Measurements from ENCODE around the gene TBX5. TPM values are rescaled to one million over a fixed set of nuclear protein-coding genes. Genes with fewer than 3 reads are reported as not detected.
A peak's percentile ranks its signal among the peaks of the same experiment; 100 is the strongest.

The TBX5 gene
- polyA plus RNA-seq, 3 donors = not detected

GRCh38 chr12:114444422-114445279 lies 38.7 kb upstream of the TBX5 start:
- Histone ChIP-seq H3K4me3 (replicated peaks in 1 of 3; ENCODE audit: low read depth in 2 of 3, low read length in 3 of 3) (no peak overlapping the region), H3K36me3 (replicated peaks in 1 of 2; ENCODE audit: control insufficient read depth in 1 of 2, insufficient read depth in 2 of 2, low read length in 2 of 2) (no peaks in the 10 kb centered on the region), H3K79me2 (ENCODE audit: insufficient read depth, low read length) (no peaks in the 10 kb centered on the region), H3K27ac (ENCODE audit: low read depth in 1 of 2, low read length in 2 of 2) (no peak overlapping the region), H2AFZ (ENCODE audit: insufficient read depth, low read depth, low read length, poor library complexity, severe bottlenecking) (no peak overlapping the region), H3K9ac (ENCODE audit: insufficient read depth, low read length, poor library complexity, severe bottlenecking) (no peak overlapping the region), H4K20me1 (ENCODE audit: insufficient read depth, low read length) (no peaks in the 10 kb centered on the region), H3K9me3 (replicated peaks in 1 of 2; ENCODE audit: control insufficient read depth in 1 of 2, insufficient read depth in 1 of 2, low read length in 2 of 2) (peaks cover 0 to 55% of the 10 kb centered on the region in 2 donors), H3K4me2 (replicated peaks; ENCODE audit: extremely low read depth, low read length, poor library complexity, severe bottlenecking) (no peak overlapping the region), H3K27me3 (ENCODE audit: control insufficient read depth in 2 of 2, insufficient read depth in 2 of 2, low read length in 2 of 2) (peaks cover 79 to 99% of the 10 kb centered on the region in 2 donors), H3K4me1 (ENCODE audit: control insufficient read depth in 1 of 2, insufficient read depth in 2 of 2, low read length in 2 of 2) (no peaks in the 10 kb centered on the region)
- H3K9me3 Mint-ChIP-seq = peaks cover 0 to 14% (median 4%) of the 10 kb centered on the region in 7 donors
- peak overlapping the region in 1 of 2 donors; percentile 71 for H3K4me3 Mint-ChIP-seq
- no peaks in the 10 kb centered on the region for H3K36me3 Mint-ChIP-seq
- no peak for TF ChIP-seq CTCF (IDR thresholded peaks at IDR 0.05)
- DNase-seq = no peak
- intact Hi-C loops (cut with micrococcal nuclease) = no loop called here
- 5% methylated on average over 32 of the region's 44 CpGs for WGBS (ENCODE audit: insufficient coverage)
- H3K4me1 Mint-ChIP-seq = no peaks in the 10 kb centered on the region
- H3K27ac Mint-ChIP-seq = no peak overlapping the region
- peaks cover 98 to 99% (median 98%) of the 10 kb centered on the region in 3 donors for H3K27me3 Mint-ChIP-seq (ENCODE audit: low read depth in 3 of 3)

- no peaks in the 10 kb centered on the region for H3K4me1 Mint-ChIP-seq
- DNase-seq = no peak
- H3K4me3 ChIP-seq (replicated peaks in 1 of 3; ENCODE audit: low read depth in 2 of 3, low read length in 3 of 3) = no peak overlapping the region
- peaks cover 96 to 99% (median 97%) of the 10 kb centered on the region in 3 donors for H3K27me3 Mint-ChIP-seq (ENCODE audit: low read depth in 3 of 3)
- no peaks in the 10 kb centered on the region for H4K20me1 ChIP-seq (ENCODE audit: insufficient read depth, low read length)
- peaks cover 0 to 49% of the 10 kb centered on the region in 2 donors for H3K9me3 ChIP-seq (replicated peaks in 1 of 2; ENCODE audit: control insufficient read depth in 1 of 2, insufficient read depth in 1 of 2, low read length in 2 of 2)
- H3K4me3 Mint-ChIP-seq = peak overlapping the region in 1 of 2 donors; percentile 71
- WGBS (ENCODE audit: insufficient coverage) = 3% methylated on average over 49 of the region's 53 CpGs
- no peaks in the 10 kb centered on the region for H3K36me3 Mint-ChIP-seq
- H3K4me2 ChIP-seq (replicated peaks; ENCODE audit: extremely low read depth, low read length, poor library complexity, severe bottlenecking) = no peak overlapping the region
- intact Hi-C loops (cut with micrococcal nuclease) = no loop called here
- no peak overlapping the region for H3K9ac ChIP-seq (ENCODE audit: insufficient read depth, low read length, poor library complexity, severe bottlenecking)
- H3K36me3 ChIP-seq (replicated peaks in 1 of 2; ENCODE audit: control insufficient read depth in 1 of 2, insufficient read depth in 2 of 2, low read length in 2 of 2) = no peaks in the 10 kb centered on the region
- H3K27ac Mint-ChIP-seq = no peak overlapping the region
- no peaks in the 10 kb centered on the region for H3K79me2 ChIP-seq (ENCODE audit: insufficient read depth, low read length)
- H3K4me1 ChIP-seq (ENCODE audit: control insufficient read depth in 1 of 2, insufficient read depth in 2 of 2, low read length in 2 of 2) = no peaks in the 10 kb centered on the region
- peaks cover 0 to 20% (median 4%) of the 10 kb centered on the region in 7 donors for H3K9me3 Mint-ChIP-seq
- no peak overlapping the region for H3K27ac ChIP-seq (ENCODE audit: low read depth in 1 of 2, low read length in 2 of 2)
- H3K27me3 ChIP-seq (ENCODE audit: control insufficient read depth in 2 of 2, insufficient read depth in 2 of 2, low read length in 2 of 2) = peaks cover 77 to 99% of the 10 kb centered on the region in 2 donors
- no peak for TF ChIP-seq CTCF (IDR thresholded peaks at IDR 0.05)
- no peak overlapping the region for H2AFZ ChIP-seq (ENCODE audit: insufficient read depth, low read depth, low read length, poor library complexity, severe bottlenecking)
These were observed 37.9 kb upstream of the TBX5 start for GRCh38 chr12:114443607-114444421.
